OCI-LY1 (cell line): ENCODE results near the gene HOXC11.

ENCODE experiments used
- EZH2 ChIP-seq: fragments of 200-600 bp; sonication (generic), shearing (Covaris generic); IDR thresholded peaks from 2 replicates; pipeline ENCODE4 v1.8.0; 2017; ENCODE audit warnings: borderline replicate concordance, mixed run types, mild to moderate bottlenecking, antibody characterized with exemption, low read length, moderate library complexity, mixed read lengths
- TF ChIP-seq, protein P1 (sequence below): fragments of 200-600 bp; sonication (generic), shearing (Covaris generic); IDR thresholded peaks from 2 replicates; pipeline ENCODE4 v1.5.1; 2017; ENCODE audit warnings: mild to moderate bottlenecking, antibody characterized with exemption, low read length, moderate library complexity, mixed read lengths

DNA sequence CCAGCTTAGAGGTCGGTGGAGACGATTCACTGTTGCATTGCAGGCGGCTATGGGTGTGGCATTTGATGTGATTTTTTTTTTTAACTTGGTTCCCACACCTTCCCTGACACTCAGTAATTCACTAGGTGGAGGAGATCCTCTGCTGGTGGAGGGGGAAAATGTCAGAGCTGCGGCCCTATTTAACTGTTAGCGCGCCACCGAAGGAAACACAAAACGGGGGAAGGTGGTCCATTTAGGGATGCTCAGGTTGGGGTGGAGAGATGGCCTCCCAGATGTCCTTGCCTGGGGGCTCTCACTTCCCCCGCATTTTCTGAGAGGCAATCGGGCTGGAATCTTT, 22.5 kb upstream of the HOXC11 start:
- TF ChIP-seq, protein P1, sequence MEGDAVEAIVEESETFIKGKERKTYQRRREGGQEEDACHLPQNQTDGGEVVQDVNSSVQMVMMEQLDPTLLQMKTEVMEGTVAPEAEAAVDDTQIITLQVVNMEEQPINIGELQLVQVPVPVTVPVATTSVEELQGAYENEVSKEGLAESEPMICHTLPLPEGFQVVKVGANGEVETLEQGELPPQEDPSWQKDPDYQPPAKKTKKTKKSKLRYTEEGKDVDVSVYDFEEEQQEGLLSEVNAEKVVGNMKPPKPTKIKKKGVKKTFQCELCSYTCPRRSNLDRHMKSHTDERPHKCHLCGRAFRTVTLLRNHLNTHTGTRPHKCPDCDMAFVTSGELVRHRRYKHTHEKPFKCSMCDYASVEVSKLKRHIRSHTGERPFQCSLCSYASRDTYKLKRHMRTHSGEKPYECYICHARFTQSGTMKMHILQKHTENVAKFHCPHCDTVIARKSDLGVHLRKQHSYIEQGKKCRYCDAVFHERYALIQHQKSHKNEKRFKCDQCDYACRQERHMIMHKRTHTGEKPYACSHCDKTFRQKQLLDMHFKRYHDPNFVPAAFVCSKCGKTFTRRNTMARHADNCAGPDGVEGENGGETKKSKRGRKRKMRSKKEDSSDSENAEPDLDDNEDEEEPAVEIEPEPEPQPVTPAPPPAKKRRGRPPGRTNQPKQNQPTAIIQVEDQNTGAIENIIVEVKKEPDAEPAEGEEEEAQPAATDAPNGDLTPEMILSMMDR = no peak
- no peak for TF ChIP-seq EZH2
